ACC112 (cell line): ENCODE data around the gene CHST8.

Experiments used
- H2AFZ ChIP-seq: fragments of 200-600 bp; sonication (generic); one replicate; pipeline ENCODE4 v1.6.0; 2017; ENCODE audit warnings: antibody characterized with exemption, low read length; ENCODE audit not compliant: unreplicated experiment
- H3K27ac ChIP-seq: fragments of 200-600 bp; sonication (generic); 2 replicates; pipeline ENCODE4 v1.5.1; 2014; ENCODE audit warnings: low read depth, mild to moderate bottlenecking, antibody characterized with exemption, low read length, moderate library complexity
- H3K27me3 ChIP-seq: fragments of 200-600 bp; sonication (generic); 2 replicates; pipeline ENCODE4 v1.6.1; 2014; ENCODE audit warnings: mild to moderate bottlenecking, antibody characterized with exemption, low read length, moderate library complexity, mixed read lengths; ENCODE audit not compliant: insufficient read depth
- H3K36me3 ChIP-seq: fragments of 200-600 bp; sonication (generic); 2 replicates; pipeline ENCODE4 v1.6.1; 2016; ENCODE audit warnings: mild to moderate bottlenecking, antibody characterized with exemption, low read length, moderate library complexity, mixed read lengths; ENCODE audit not compliant: insufficient read depth
- H3K4me1 ChIP-seq: fragments of 200-600 bp; sonication (generic); one replicate; pipeline ENCODE4 v1.6.1; 2016; ENCODE audit warnings: low read length, mixed read lengths; ENCODE audit not compliant: insufficient read depth, unreplicated experiment, control insufficient read depth
- H3K4me3 ChIP-seq: fragments of 200-600 bp; sonication (generic); 2 replicates; pipeline ENCODE4 v1.5.1; 2014; ENCODE audit warnings: mild to moderate bottlenecking, low read depth, low read length
- H3K79me2 ChIP-seq: fragments of 200-600 bp; sonication (generic); one replicate; pipeline ENCODE4 v1.6.0; 2016; ENCODE audit warnings: low read length; ENCODE audit not compliant: control insufficient read depth, unreplicated experiment, insufficient read depth

CHST8 gene

DNA sequence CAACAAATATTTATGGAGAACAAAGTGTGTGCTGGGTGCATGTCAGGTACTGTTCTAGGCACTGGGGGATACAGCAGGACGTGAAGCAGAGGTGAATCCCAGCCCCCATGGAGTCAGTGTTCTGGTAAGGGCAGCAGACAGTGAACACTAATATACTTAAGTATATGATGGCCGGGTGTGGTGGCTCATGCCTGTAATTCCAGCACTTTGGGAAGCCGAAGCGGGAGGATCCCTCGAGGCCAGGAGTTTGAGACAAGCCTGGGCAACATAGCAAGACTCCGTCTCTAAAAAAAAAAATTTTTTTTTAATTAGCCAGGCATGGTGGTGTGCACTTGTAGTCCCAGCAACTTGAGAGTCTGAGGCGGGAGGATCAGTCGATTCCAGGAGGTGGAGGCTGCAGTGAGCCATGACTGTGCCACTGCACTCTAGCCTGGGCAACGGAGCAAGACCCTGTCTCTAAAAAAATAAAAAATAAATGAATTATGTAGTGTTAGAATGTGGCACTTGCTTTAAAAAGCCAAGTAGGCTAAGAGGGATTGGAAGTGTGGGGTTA is 22.6 kb downstream of the CHST8 start:
- no peak overlapping the region for H2AFZ ChIP-seq
- no peak overlapping the region for H3K27ac ChIP-seq
- H3K36me3 ChIP-seq: no peaks in the 10 kb centered on the region
- H3K79me2 ChIP-seq: no peaks in the 10 kb centered on the region
- H3K4me1 ChIP-seq: no peaks in the 10 kb centered on the region
- H3K27me3 ChIP-seq: peaks cover 6% of the 10 kb centered on the region; the same call in 1 of the 2 replicates
- no peak overlapping the region for H3K4me3 ChIP-seq

DNA sequence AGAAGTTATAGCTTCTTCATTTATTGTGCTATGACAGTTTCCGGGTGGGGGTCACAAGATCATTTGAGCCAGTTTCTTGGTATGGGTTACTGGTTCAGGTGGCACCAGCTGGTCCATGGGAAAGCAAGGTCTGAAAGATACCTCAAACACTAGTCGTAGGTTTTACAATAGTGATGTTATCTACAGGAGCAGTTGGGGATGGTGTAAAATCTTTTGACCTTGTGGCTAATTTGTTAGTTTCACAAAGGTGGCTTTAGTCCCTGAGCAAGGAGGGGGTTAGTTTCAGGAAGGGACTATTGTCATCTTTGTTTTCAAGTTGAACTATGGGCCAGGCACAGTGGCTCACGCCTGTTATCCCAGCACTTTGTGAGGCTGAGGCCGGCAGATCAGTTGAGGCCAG is 24.6 kb downstream of the CHST8 start:
- H3K36me3 ChIP-seq: no peaks in the 10 kb centered on the region
- no peaks in the 10 kb centered on the region for H3K4me1 ChIP-seq
- no peaks in the 10 kb centered on the region for H3K79me2 ChIP-seq
- no peak overlapping the region for H2AFZ ChIP-seq
- H3K27ac ChIP-seq: no peak overlapping the region
- H3K4me3 ChIP-seq: no peak overlapping the region
- 0 out of 2 replicates have a peak, but pooled peaks cover under 1% of the 10 kb centered on the region for H3K27me3 ChIP-seq

DNA sequence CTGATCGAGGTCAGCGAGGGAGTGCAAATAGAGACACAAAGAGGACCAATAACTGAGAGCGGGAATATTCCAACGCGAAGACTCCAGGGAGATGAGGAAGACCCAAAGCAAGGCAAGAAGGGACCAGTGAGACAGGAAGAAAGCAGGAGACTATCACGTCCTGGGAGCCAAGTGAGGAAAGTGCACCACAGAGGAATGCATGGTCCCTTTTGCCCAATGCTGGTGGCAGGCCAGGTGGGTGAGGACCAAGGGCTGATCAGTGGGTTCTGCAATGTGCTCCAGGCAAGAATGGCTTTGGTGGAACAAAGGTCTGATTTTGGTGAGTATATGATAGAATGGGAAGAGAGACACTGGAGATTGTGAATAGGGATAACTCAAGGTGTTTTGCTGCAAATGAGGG is 25.4 kb downstream of the CHST8 start:
- H3K27me3 ChIP-seq: peaks cover 7% of the 10 kb centered on the region; the same call in 1 of the 2 replicates
- H3K79me2 ChIP-seq: no peaks in the 10 kb centered on the region
- H3K4me3 ChIP-seq: no peak overlapping the region
- no peaks in the 10 kb centered on the region for H3K36me3 ChIP-seq
- H3K27ac ChIP-seq: no peak overlapping the region
- H2AFZ ChIP-seq: no peak overlapping the region
- H3K4me1 ChIP-seq: no peaks in the 10 kb centered on the region

DNA sequence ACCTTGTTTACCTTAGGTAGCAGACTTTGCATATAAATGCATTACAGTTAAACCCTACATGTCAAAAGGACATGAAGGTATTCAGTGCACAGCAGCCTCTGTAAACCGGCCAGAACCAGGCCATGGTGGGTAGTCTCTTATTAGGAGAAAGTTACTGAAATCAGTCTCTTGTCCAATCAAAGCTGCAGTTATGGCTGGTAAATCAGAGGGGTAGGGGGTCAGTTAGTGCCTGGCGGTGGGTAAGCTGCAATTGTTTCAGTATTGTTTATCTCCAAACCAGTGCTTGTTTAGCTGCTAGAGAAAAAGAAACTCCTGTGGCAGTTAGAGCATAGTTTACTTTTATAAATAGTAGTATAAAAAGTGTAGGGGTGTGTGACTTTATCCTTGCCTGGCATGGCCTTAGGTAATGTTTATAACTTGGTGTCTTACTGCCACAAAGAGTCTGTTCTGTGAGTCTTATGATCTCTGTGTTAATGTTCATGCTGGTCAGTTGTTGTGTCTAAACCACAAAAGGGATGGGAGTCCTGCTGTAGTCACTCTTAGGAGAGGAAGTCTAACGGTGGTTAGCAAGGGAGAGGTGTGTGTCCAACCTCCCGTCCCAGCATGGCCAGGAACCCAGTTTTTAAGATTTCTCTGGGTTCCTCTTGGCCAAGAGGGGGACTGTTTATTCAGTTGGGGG is 28.0 kb downstream of the CHST8 start:
- Histone ChIP-seq H3K4me3 (no peak overlapping the region), H3K27ac (no peak overlapping the region), H3K27me3 (peaks cover 15% of the 10 kb centered on the region; the same call in 1 of the 2 replicates), H2AFZ (no peak overlapping the region), H3K4me1 (no peaks in the 10 kb centered on the region), H3K79me2 (no peaks in the 10 kb centered on the region), H3K36me3 (no peaks in the 10 kb centered on the region)

DNA sequence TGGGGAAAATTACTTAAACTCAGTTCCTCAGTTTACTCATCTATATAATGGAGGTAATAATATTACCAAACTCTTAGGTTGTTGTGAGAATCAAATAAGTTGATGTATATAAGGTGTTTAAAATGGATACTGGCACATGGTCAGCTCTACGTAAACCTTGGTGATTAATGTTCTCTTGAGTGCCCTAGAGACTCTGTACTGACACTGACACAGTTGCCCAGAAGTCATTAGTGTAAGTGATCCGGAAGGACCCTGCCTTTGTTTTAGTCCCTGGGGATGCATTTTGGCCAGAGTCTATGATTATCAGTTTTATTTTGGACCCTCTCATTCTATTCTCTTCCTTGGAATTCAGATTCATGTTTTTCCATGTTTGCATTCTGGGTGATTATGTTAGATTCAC is 31.9 kb downstream of the CHST8 start:
- Histone ChIP-seq H3K27ac (no peak overlapping the region), H3K36me3 (no peaks in the 10 kb centered on the region), H3K27me3 (peaks cover 15% of the 10 kb centered on the region; the same call in 1 of the 2 replicates), H3K4me1 (no peaks in the 10 kb centered on the region), H3K4me3 (no peak overlapping the region), H2AFZ (no peak overlapping the region), H3K79me2 (no peaks in the 10 kb centered on the region)

DNA sequence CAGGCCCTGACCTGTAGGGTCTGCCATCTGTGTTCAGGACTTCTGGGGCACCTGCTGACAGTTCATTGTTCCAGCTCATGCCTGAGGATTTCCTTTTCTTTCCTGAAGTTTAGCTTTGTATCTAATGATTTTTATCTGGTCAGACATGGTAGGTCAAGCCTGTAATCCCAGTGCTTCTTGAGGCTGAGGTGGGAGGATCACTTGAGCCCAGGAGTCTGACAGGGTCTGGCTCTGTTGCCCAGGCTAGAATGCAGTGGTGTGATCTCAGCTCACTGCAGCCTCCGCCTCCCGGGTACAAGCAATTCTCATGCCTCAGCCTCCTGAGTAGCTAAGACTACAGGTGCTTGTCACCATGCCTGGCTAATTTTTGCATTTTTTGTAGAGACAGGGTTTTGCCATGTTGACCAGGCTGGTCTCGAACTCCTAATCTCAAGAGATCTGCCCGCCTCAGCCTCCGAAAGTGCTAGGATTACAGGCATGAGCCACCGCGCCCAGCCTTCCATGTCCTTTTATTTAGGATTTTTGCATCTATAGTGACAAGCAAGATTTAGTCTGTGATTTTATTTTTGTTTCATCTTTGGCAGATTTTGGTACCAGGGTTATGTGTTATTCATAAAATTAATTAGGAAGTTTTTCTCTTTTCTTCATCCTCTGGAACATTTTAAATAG is 33.2 kb downstream of the CHST8 start:
- H3K27me3 ChIP-seq: peaks cover 15% of the 10 kb centered on the region; the same call in 1 of the 2 replicates
- no peaks in the 10 kb centered on the region for H3K79me2 ChIP-seq
- no peaks in the 10 kb centered on the region for H3K4me1 ChIP-seq
- H3K36me3 ChIP-seq: no peaks in the 10 kb centered on the region
- no peak overlapping the region for H3K27ac ChIP-seq
- H2AFZ ChIP-seq: no peak overlapping the region
- H3K4me3 ChIP-seq: no peak overlapping the region

DNA sequence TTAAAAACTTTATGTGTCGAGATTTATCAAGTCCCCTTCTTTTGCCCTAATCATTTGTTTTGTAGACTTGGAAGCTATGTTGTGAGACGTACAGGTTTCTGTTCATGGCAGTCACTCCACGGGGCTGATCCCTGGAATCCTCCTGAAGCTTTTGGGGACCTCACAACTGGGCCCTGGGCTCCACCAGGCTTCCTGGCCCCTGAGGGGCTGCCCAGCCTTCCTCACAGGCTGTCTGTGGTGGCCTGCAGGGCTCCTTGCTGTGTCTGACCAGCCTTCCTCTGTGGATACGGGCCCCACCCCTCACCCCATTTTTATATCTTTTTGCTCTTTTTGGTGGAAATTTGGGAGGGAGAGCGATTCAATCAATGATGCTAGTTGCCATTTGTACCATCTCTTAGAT is 38.1 kb downstream of the CHST8 start:
- Histone ChIP-seq H3K79me2 (no peaks in the 10 kb centered on the region), H3K27ac (no peak overlapping the region), H3K4me3 (no peak overlapping the region), H3K27me3 (no peaks in the 10 kb centered on the region), H3K4me1 (no peaks in the 10 kb centered on the region), H3K36me3 (no peaks in the 10 kb centered on the region), H2AFZ (no peak overlapping the region)

DNA sequence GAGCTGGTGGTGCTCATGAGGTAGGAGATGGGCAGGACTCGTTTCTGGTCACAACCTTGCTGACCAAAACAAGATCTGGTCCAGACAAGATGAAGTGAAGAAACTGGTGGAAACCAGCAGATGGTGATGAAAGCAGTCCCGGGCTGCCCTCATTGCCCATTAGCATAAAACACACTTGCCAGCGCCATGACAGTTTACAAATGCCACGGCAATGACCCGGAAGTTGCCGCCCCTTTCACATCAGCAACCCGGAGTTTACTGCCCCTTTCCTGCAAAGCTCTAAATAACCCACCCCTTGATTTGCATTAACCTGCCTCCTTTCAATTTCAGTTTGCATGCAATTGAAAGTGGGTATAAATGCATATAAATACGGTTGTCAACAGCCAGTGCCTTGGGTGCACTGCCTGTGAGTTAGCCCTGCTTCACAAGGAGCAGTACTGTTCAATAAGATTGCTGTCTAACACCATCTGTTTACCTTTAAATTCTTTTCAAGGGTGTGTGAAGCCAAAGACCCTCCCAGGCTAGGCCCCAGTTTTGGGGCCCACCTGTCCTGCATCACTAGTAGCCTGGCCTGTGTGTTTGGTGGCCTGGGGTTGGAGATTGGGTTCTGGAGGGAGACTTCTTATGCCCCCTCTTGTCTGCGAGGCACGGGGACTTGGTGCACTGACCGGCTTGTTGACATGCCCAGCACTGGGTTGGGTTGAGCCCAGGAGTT is 38.8 kb downstream of the CHST8 start:
- H2AFZ ChIP-seq: no peak overlapping the region

DNA sequence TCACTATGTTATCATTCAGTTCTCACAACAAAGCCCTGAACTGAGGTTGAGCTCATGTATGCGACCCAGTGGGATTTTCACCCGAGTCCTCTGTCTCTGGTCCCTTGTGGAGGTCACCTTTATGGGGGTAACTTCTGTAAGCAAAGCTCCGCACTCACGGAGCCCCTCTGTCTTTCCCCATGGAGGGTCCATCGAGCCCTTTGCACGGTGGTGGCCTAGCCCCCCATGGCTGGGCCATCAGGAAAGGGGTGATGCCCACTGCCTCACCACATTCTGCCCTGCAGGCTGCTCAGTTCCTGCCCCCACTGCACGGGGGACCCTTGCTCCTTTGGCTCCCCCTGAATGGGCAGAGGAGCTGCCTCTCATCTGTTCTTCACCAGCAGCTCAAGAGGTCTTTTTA is 39.6 kb downstream of the CHST8 start:
- no peaks in the 10 kb centered on the region for H3K79me2 ChIP-seq
- H3K4me1 ChIP-seq: no peaks in the 10 kb centered on the region
- H2AFZ ChIP-seq: no peak overlapping the region
- H3K36me3 ChIP-seq: no peaks in the 10 kb centered on the region
- no peak overlapping the region for H3K4me3 ChIP-seq
- no peak overlapping the region for H3K27ac ChIP-seq
- H3K27me3 ChIP-seq: no peaks in the 10 kb centered on the region

More for the DNA sequence above, 38.8 kb downstream of the CHST8 start:
- no peaks in the 10 kb centered on the region for H3K36me3 ChIP-seq
- H3K27me3 ChIP-seq: no peaks in the 10 kb centered on the region
- no peak overlapping the region for H3K27ac ChIP-seq
- H3K4me1 ChIP-seq: no peaks in the 10 kb centered on the region
- H3K79me2 ChIP-seq: no peaks in the 10 kb centered on the region
- H3K4me3 ChIP-seq: no peak overlapping the region

DNA sequence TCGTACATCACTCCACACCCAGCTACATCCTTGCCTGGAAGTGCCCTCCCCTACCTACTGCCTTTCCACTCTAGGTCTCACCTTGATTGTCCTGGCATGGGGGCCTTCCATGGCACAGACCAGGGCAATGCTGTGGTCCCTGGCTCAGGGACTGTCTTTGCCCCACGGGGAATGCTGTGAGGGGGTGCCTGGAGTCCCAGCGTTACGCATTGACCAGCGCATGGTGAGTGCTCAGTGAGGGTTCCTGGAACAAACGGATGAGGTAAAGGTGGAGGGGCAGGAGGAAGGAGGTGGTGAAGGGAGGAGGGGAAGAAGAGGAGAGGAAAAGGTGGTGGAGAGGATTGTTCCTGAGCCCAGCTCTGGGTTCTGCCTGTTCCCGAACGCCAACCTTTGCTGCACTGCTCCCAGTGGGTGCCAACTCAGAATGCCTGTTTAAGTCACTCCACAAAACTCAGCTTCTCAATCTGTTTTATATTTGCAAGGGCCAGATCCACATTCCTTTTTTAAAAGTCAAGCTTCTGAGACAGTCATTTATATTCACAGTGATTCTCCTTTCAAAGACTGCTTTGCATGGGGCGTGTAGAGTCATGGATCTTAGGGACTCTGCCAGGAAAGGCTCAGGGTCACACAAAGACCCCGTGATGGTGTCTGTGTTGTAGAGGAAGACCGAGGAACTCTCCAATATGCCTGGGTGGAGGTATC is 40.8 kb downstream of the CHST8 start:
- no peaks in the 10 kb centered on the region for H3K4me1 ChIP-seq
- no peak overlapping the region for H3K27ac ChIP-seq
- no peaks in the 10 kb centered on the region for H3K27me3 ChIP-seq
- H3K36me3 ChIP-seq: no peaks in the 10 kb centered on the region
- no peak overlapping the region for H2AFZ ChIP-seq
- H3K79me2 ChIP-seq: no peaks in the 10 kb centered on the region
- H3K4me3 ChIP-seq: no peak overlapping the region
